ENCODE data around the gene CRB1. TPM values are rescaled to one million over a fixed set of nuclear protein-coding genes. Genes with fewer than 3 reads are reported as not detected.

Gene CRB1
- total RNA-seq, 2 donors from 2014 or later = not detected

- no peaks in the 10 kb centered on the region for H3K36me3 Mint-ChIP-seq (ENCODE audit: low read depth)
- H3K9me3 Mint-ChIP-seq = no peaks in the 10 kb centered on the region
- no peak overlapping the region for H3K27ac Mint-ChIP-seq
- Histone ChIP-seq H3K27ac (ENCODE audit: low read depth, low read length) (no peak overlapping the region), H3K9ac (ENCODE audit: extremely low read depth, low read length, poor library complexity, severe bottlenecking) (no peak overlapping the region), H3K4me3 (ENCODE audit: low read length) (no peak overlapping the region), H3K27me3 (ENCODE audit: control insufficient read depth, insufficient read depth, low read length, poor library complexity, severe bottlenecking) (no peaks in the 10 kb centered on the region), H3K9me3 (ENCODE audit: control insufficient read depth, low read length) (no peaks in the 10 kb centered on the region), H3K4me1 (ENCODE audit: control insufficient read depth, insufficient read depth, low read length) (no peaks in the 10 kb centered on the region), H3K36me3 (ENCODE audit: control insufficient read depth, insufficient read depth, low read length) (no peaks in the 10 kb centered on the region)
- no peak for DNase-seq
- H3K27me3 Mint-ChIP-seq (ENCODE audit: insufficient read depth) = no peaks in the 10 kb centered on the region
- TF ChIP-seq CTCF (conservative IDR thresholded peaks at IDR 0.05) = no peak
- peaks cover 3% of the 10 kb centered on the region for H3K4me1 Mint-ChIP-seq
- no peak overlapping the region for H3K4me3 Mint-ChIP-seq
- 100% methylated on average over 1 of the region's 1 CpG; no CpG with 5 or more reads in 1 of the 2 experiments for WGBS, 2 experiments (ENCODE audit: insufficient coverage in 1 of 2, insufficient read length in 1 of 2)
These were observed 120.7 kb downstream of the CRB1 start for GRCh38 chr1:197388801-197389200.

- Histone ChIP-seq H3K27ac (ENCODE audit: low read depth, low read length) (no peak overlapping the region), H3K9ac (ENCODE audit: extremely low read depth, low read length, poor library complexity, severe bottlenecking) (no peak overlapping the region), H3K27me3 (ENCODE audit: control insufficient read depth, insufficient read depth, low read length, poor library complexity, severe bottlenecking) (no peaks in the 10 kb centered on the region), H3K4me1 (ENCODE audit: control insufficient read depth, insufficient read depth, low read length) (no peaks in the 10 kb centered on the region), H3K4me3 (ENCODE audit: low read length) (no peak overlapping the region), H3K9me3 (ENCODE audit: control insufficient read depth, low read length) (no peaks in the 10 kb centered on the region), H3K36me3 (ENCODE audit: control insufficient read depth, insufficient read depth, low read length) (no peaks in the 10 kb centered on the region)
- Mint-ChIP-seq H3K36me3 (ENCODE audit: low read depth) (no peaks in the 10 kb centered on the region), H3K9me3 (no peaks in the 10 kb centered on the region), H3K27me3 (ENCODE audit: insufficient read depth) (no peaks in the 10 kb centered on the region), H3K4me1 (no peaks in the 10 kb centered on the region), H3K4me3 (no peak overlapping the region), H3K27ac (no peak overlapping the region)
- TF ChIP-seq CTCF (conservative IDR thresholded peaks at IDR 0.05) = no peak
- 93% methylated on average over 1 of the region's 2 CpGs; no CpG with 5 or more reads in 1 of the 2 experiments for whole genome bisulfite sequencing, 2 experiments (ENCODE audit: insufficient coverage in 1 of 2, insufficient read length in 1 of 2)
- no peak for DNase-seq
These were observed 122.8 kb downstream of the CRB1 start for GRCh38 chr1:197390856-197391255.

- H3K4me3 ChIP-seq (ENCODE audit: low read length) = no peak overlapping the region
- Mint-ChIP-seq H3K4me1 (no peaks in the 10 kb centered on the region), H3K4me3 (no peak overlapping the region), H3K27me3 (ENCODE audit: insufficient read depth) (no peaks in the 10 kb centered on the region), H3K36me3 (ENCODE audit: low read depth) (no peaks in the 10 kb centered on the region), H3K9me3 (no peaks in the 10 kb centered on the region), H3K27ac (no peak overlapping the region)
- no peak for DNase-seq
- no peaks in the 10 kb centered on the region for H3K4me1 ChIP-seq (ENCODE audit: control insufficient read depth, insufficient read depth, low read length)
- no peaks in the 10 kb centered on the region for H3K36me3 ChIP-seq (ENCODE audit: control insufficient read depth, insufficient read depth, low read length)
- TF ChIP-seq CTCF (conservative IDR thresholded peaks at IDR 0.05) = peak; percentile 59
- H3K9me3 ChIP-seq (ENCODE audit: control insufficient read depth, low read length) = no peaks in the 10 kb centered on the region
- no peak overlapping the region for H3K27ac ChIP-seq (ENCODE audit: low read depth, low read length)
- H3K9ac ChIP-seq (ENCODE audit: extremely low read depth, low read length, poor library complexity, severe bottlenecking) = no peak overlapping the region
- WGBS, 2 experiments (ENCODE audit: insufficient coverage in 1 of 2, insufficient read length in 1 of 2) = 85 to 100% methylated on average over 1 to 3 of the region's 3 CpGs
- no peaks in the 10 kb centered on the region for H3K27me3 ChIP-seq (ENCODE audit: control insufficient read depth, insufficient read depth, low read length, poor library complexity, severe bottlenecking)
These were observed 123.5 kb downstream of the CRB1 start for GRCh38 chr1:197391303-197392226.
